KG1 (cell line): ENCODE measurements around the gene KCNG1.

Experiments used
- DNase-seq: peaks from one replicate; lab custom pipeline; 2025; lab: John Stamatoyannopoulos, UW

KCNG1 gene

DNA sequence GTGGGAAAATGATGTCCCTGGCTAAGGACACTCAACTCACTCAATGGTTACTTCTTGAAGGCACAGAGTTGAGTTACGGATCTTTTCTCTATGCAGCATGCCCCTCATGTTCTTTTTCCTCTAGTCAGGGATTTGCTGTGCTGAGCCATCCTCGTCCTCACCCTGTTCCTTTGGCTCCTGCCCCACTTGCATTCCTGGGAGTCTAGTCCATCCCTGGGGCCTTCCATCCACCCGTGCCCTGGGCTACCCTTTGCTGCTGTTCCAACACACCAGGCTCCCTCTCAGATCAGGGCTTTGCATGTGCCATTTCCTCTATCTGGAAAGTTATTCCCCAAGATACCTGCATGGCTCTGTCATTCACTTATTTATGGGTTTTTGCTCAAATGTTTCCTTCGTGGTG is 13.3 kb upstream of the KCNG1 start:
- no peak for DNase-seq

DNA sequence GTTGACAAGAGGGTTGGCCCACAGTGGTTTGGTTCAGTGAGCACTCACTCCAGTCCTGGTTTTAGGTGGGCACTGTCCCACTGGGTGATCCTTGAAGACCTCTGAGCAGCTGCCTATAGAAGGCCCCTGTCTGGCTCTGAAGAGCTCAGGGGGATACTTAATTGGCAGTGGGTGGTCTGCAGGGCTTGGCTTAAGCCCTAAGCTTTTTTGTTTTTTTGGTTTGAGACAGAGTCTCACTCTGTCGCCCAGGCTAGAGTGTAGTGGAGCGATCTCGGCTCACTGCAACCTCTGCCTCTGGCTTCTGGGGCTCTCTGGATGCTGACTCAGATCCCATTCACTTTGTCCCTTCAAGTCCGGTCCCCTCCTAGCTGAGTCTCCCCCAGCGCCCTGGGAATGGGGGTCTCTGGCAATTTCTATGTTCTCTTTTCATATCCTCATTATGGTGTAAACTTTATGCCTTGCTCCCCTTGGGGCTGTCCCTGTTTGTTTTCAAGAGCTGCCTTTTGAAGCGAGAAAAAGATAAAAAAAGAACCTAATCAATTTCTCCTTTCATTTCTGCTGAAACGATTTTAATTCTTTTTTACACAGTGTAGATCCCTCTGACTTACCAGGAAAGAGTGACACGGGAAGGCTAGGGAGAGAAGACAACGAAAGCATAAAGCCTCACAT is 12.2 kb upstream of the KCNG1 start:
- DNase-seq = no peak

DNA sequence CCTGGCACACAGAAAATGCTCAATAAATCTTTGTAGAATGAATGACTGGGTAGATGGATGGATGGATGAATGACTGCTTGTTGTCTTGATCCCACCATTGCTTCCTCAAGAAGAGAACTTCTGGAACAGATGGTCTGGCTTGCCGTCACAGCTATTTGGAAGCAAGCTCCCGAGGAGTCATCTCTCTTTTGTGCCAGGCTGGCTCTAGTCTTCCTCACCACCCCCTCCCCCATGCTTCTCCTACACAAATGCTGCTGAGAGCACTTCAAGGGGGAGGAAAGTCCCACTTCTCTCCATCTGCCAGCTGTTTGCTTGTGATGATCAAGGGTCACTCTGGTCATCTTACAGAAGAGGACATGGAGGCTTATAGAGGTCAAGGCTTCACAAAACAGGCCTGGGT is 11.6 kb upstream of the KCNG1 start:
- no peak for DNase-seq

DNA sequence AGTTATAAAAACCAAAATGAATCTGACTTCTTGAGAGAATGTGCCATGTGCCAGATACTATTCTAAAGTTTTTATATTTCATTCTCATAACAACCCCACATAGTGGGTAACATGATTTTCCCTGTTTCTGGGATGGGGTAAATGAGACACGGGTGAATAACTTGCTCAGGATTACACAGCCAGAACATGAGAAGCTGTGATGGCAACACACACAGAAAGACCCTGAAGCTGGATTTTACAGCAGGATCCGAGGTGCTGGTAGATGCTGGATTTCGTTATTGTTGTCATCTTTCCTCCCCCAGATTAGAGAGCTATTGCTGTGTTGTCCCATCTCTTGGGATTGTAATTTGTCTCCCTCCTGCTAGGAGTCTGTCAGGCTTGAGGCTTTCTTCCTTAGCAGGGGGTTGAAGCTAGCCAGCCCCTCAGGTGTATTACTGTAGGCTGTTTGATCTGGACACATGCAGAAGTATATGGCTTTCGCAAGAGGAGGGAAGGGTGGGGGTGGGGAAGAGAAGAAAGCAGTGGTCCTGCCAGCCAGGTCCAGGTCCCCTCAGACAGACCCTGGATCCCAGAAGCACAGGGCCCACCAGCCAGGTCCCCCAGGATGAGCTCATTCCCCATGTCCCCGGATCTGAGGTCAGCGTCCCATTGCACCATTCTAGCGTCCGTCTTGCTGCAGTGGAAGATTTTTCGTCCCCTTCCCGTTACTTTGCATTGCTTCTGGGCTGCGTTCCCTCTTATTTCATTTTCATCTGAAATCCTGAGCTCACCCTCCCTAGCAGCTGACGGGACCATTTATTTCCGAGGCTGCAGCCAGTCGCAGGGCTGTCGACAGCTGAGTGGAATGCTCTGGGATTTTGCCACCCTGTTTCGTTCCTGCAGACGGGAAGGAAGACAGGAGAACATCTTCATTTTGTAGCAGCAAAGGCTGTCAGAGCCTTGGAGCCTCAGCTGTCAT is 7.3 kb upstream of the KCNG1 start:
- no peak for DNase-seq

DNA sequence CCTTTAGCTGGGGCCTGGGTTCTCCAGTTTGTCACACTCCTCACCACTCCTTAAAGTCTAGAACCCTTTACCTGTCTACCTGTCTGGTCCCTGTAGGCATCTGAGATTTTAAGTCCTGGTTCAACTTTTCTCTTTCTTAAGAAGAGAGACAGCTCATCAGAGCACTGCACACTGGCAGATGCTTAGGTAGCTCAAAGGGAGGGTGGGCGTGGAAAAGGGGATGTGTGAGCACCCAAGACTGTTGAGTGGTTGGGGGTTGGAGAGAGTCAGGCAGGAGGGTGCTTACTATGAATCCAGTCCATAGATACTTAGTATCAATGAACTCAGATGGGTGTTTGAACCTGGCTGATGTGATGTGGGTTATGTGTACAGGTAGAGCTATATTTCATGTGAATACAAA is 6.6 kb upstream of the KCNG1 start:
- no peak for DNase-seq

DNA sequence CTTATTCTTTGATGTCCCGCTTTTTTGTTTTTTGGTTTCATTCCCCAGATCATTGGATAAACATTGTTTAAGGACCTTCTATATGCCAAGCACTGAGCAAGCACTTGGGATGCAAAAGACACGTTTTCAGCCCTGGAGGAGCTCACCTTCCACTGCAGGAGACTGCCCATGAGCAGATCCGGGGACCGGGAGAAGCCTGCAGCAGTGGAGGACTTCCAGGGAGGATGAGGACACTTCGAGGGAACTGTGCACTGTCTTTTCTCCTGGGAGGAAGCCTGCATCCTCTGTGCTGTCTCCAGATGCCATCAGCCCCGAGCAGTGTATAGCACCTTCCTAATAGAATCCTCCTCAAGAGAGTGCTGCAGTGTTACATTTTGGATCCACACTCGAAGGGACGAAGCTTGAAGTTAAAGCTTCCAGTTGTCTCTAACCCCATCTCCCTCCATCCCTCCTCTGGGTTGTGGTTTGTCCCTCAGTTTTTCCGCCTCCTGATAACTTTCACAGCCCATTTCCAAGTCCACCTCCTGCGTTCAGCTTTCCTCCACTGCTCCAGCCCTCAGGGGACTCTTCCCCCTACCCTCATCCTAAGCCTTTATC is 5.8 kb upstream of the KCNG1 start:
- DNase-seq = no peak

DNA sequence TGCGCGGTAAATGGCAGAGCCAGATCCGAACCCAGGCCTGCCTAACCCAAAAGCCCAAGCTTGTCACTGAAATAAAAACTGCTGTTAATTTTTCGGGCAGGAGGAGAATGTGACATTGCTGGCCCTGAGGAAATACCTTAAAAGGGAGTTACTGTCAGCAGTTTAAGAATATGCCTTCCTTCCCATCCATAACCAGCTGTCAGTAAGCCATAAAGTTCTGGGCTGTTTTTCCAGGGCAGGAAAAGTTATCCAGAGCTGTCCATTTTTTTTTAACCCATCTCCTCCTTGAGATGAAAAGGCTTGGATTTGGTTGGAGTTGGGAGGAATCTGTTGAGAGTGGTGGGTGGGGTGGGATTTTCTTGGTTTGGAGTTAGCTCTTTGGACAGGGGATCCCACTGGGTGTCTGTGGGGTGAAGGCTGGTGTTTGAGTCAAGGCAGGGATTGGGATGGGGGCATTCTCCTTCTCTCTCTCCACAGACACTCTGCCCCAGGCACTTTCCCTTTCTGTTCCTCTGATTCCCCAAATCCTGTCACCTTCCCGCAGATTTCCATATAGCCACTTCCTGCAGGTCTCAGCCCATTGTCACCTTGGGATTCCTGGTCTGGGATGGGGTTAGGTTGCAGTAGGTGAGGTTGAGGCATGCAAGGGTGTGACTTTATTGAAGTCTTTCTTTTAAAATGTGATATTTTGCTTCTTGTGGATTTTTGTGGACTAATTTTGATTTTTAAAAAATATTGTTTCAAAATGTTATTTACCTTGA is 4.3 kb upstream of the KCNG1 start:
- DNase-seq = no peak

DNA sequence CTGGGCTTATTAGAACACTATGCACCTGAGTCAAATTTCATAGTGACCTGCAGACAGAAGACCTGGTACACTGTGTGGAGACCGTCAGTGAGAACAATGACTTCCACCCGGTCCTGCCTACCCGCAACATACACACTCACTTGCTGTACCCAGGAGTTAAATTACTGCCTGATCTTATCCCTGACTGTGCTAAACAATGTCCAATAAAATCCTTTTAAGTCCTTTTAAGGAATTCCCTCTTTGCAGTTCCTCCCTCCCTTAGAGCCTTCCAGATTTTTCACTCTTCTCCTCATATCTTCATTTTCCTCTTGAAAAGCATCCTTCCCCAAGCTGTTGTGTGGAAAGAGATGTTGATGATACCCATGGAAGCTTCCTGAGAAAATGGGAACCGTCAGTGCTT is 3.4 kb upstream of the KCNG1 start:
- no peak for DNase-seq

DNA sequence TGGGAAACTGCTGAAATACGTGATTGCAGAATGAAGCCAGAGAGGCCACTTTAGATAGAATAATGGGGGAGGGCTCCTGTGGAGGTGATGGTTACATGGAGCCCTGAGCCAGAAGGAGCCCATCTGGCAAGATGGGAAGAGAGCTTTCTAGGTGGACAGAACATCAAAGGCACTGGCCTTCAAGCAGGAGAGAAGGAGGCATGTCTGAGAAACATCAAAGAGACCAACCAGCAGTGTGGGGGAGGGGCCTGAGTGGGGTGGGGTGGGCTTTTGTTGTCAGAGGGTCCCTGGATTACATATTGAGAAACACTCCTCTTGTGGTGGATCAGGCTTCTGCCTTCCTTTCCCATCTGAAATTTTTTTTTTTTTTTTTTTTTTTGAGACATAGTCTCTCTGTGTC is 1.9 kb upstream of the KCNG1 start:
- no peak for DNase-seq

DNA sequence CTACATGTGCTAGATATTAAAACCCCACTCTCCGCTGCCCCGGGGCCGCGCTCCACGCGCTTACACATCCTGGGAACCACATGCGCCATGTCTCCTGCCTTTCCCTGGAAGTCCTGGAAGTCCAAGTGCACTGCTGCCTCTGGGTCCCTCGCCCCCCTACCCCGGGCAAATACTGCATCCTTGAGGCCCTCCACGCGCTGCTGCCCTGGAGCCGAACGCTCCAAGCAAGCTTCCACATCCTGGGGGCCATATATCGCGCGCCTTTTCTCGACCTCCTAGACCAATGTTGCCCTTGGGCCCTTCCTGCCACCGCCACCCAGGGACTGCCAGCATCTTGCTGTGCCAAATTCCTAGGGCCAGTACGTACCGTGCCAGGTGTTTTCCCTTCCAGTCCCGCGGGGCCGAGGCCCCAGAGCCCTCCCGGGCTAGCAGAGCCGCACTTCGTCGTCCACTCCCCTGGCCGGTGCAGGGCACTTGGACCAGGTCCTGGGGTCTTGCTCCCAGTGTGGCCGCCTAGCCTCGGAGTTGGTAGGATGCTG is 779 bp upstream of the KCNG1 start:
- DNase-seq = no peak

DNA sequence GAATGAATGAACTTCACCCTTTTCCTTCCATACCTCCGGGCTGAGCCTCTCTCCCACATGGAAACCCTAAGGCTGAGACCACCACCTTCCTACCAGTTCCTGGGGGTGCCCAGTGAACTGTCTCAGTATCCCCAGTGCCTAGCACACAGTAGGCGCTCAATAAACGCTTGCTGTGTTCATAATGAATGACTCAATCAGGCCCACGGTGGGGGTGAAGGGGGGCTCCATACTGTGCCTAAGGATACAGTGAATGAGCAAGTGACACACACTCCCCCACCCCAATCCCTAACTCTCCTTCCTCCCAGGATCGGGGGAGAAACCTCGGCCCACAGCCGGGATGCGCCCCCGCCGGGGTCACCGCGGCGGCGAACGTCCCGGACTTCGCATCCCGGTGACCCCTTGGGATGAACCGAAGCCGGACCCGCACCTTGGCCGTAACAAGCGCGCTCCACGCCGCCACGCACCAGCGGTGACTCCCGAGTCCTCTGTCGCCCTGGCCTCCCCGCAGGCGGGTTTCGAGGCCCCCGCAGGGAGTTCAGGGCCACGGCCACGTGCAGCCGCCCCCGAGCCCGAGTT is 592 bp downstream of the KCNG1 start:
- no peak for DNase-seq

DNA sequence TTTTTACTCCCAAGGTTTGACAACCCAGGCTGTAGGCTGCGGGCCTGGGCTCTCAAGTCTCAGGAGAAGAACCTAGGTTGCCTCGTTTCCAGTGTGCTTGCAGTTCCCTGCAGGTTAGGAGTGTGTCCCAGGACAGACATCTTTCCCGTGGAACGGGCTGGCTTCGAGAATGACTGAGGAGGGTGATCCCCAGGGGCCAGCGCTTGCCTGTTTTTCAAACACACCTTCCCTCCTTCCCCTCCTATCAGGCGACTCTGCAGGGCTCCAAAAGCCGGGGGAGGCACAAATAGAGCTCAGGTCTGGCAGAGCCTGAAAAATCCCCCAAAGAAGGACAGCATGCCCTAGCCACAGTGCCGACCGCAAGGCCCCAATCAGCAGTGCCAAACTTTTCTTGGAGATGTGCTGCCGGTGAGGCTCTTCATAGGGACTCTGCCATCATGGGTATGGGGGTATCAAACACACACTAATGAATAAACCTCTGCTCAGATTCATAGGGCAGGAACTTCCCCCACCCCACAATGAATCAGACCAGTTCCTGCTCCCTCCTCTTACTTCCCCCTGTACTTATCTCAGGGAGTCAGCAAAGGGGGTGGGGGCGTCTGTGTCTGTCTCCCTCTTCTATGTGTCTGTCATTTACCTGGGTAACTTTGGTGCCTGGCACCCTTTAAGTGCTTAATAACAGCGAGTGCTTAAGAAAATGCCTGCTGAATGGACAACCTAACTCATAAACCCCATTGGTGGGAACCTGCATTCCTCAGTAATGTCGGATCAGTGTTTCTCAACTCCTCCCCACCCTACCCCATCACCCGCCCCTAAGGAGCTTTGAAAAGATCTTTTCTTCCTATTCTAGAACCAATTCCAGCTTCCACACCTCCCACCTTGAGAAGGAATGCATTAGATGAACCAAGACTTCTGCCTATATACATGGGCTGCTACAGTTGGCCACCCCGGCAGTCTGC is 1.6 kb downstream of the KCNG1 start:
- no peak for DNase-seq

DNA sequence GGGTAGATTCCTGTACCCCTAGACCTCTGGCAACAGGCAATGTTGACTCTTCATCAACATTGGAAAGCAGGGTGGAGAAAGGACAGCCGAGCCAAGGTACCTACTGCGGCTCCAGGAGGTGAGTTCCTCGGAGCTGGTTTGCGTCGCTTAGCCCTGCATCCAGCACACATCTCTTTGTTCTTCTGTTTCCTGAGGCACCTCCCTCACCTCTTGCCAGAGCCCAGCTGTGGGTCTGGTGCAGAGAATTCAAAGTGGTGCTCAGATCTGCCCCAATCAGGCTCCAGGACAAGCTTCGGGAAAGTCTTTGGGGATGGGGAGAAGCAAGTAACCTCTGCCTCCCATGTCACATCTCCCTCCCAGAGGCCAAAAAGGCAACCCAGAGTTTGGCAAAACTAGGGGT is 2.2 kb downstream of the KCNG1 start:
- DNase-seq = no peak

DNA sequence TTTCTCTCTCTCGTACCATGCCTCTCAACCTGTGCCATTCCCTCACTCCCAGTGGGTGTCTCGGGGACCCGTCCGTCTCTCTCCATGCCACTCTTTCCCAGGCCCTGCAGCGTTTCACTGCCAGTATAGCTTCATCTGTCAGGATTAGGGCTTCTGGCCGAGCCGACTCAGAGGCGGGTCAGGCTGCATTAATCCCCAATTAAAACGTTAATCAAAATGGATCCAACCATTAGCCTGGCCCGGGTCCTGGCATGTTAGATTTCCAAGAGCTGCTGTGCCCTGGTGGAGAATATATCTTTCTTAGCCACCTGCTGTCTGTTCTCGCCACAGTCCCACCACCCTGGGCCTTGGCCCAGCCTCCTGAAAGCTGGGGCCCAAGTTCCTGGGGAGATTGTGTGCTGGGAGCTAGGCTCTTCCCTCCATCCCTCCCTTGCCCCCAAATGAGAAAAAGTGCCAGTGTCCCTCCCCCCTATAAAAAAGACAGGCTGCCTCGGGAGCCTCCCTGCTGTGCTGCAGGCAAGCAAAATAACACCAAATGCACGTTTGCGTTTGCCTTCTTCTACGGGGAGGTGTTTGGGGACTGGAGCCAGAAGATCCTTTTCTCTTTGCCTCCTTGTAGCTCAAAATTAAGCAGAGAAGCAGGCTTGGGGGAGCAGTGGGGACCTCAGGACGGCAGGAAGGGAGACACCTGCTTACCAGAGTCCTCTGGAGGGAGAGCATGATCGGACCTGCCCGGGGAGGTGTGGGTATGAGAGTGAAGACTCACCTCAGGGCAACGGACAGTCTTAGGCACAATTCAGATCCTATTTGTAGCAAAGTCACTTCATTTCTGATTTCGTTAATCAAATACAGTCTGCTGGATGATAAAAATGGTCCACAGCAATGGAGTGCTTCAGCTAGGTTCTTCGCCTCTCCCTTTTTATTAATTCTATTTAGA is 3.0 kb downstream of the KCNG1 start:
- DNase-seq = no peak

DNA sequence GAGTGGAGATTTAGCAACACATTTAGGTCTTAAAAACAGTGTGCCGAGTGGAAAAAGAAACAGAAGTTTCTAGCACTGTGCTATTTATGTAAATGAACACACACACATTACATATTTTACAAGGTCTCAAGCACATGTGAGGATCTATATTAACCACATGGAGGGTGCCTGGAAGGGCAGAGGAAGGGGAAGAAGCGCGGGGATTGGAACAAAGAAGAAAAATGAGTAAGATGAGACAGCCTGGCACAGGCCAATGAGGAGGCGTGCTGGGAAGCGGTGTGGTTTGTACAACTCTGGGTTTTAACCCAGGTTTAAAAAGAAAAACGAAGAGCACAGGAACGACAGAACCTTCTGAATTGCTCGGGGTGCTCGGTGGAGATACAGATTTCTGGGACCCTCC is 5.7 kb downstream of the KCNG1 start:
- no peak for DNase-seq

DNA sequence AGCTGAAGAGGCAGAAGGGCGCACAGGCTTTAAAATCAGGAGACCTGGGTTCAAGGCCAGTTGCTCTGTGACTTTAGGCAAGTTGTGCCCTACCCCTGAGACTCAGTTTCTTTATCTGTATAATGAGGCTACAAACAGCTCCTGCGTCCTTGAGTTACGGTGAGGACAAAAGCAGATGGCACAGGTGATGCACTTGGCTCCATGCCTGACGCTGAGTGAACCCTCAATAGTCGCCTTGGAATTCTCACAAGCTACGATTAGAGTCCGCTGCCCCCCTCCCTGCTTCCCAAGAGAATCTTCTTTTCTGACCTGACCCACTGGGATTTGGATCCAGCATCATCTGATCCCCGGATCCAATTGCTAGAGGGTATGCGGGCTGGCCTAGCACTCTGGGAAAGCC is 6.4 kb downstream of the KCNG1 start:
- no peak for DNase-seq

DNA sequence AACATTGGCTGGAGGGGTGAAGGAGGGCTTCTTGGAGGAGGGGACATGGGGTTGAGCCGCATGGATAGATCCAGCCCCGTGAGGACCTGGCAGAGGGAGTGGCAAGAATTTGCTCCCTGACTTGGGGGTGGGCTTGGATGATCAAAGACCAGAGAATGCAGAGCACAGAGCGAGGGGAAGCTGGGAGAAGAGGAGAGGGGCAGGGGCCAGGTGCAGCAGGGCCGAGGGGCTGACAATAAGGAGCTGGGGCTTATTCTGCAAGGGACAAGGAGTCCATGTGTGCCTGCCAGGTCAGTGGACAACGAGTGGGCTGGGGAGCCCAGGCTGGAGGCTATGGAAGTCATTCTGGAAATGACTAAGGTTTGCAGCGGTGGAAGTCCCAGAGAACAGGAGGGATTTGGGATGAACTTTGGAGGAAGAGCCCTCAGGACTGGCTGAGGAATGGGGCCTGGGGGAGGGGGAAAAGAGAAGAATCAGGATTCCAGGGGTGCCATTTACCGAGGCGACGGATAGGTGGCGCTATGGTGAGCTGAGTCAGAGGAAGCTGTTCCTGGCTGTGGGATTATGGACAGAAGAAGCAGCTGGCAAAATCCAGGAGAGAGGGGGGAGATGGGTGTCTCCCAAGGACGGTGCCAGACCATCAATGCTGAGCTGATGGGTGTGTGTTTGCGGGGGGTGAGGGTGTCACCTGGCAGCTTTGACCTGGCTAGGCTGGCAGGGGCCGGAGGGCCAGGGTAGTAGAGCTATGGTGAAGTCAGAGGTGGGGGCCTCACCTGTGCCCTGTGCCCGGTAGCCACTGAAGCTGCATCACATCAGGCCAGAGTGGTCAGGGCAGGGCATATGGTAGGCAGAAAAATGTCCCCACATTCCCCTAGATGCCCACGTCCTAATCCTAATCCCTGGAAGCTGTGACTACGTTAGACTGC is 7.8 kb downstream of the KCNG1 start:
- DNase-seq = no peak

DNA sequence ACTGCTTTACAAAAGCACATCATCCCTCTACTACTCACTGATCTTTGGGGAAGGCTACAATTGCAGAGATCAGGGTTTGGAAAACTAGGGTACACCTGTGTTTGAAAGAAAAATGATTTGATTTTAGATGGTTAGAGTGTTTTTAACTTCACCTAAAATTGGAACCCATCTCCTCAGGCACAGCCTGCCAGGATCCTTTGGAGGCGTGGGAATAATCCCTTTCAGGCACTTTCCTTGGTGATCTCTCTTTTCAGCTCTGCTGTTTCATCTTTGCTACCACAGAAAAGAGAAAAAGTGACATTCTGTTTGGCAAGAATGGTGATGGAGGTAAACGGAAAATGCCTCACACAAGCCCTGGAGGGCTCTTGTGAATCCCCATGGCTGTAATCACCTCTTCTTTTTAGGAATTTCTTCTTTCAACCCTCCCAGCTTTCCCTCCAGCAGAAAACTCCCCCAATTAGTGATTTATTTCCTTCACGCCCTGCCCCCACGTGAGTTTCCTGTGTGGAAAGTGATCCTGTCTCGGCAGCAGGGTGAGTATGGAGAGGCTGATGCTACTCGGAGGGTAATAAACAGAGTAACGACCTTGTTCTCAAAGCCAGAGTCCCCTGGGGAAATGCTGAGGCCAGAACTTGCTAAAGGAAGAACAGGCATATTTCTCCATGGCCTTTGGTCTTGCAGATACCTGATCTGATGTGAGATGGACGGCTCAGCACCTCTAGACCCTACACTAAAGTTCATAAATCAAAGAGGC is 9.2 kb downstream of the KCNG1 start:
- no peak for DNase-seq
